GM12891 (cell line): Measurements from ENCODE around the gene TUBA3E.

Experiments
- POLR2A ChIP-seq: IDR thresholded peaks from 2 replicates; pipeline ENCODE4 v1.6.1; 2011; ENCODE audit warnings: low read depth, low read length, control low read depth
- POLR2AphosphoS5 ChIP-seq: IDR thresholded peaks from 2 replicates; pipeline ENCODE4 v1.6.1; 2011; ENCODE audit warnings: low read depth, low read length, control low read depth
- TAF1 ChIP-seq: IDR thresholded peaks from 2 replicates; pipeline ENCODE4 v1.6.1; 2011; ENCODE audit warnings: low read depth, low read length, control low read depth

GRCh38 chr2:130246430-130246829 lies 48.2 kb upstream of the TUBA3E start:
- TF ChIP-seq TAF1 (no peak), POLR2A (no peak), POLR2AphosphoS5 (no peak)
